GM13976 (cell line): ENCODE results near the gene MYO3A.

Experiments used
- DNase-seq: peaks from one replicate; pipeline ENCODE4 v3.0.0; 2012; ENCODE audit warnings: low spot score
- CTCF ChIP-seq: IDR thresholded peaks from 2 replicates; pipeline ENCODE4 v1.5.1; 2012; ENCODE audit warnings: borderline replicate concordance, mild to moderate bottlenecking; ENCODE audit not compliant: insufficient read depth; ENCODE audit errors: extremely low read depth, missing control alignments, control extremely low read depth
- in situ Hi-C: fragments of 300-500 bp; cut with MboI; formaldehyde crosslinking; loops from one replicate; pipeline ENCODE4 v1.12.0; 2022; ENCODE audit warnings: low sequenced_read_pairs, mixed read lengths, inconsistent platforms; ENCODE audit not compliant: unreplicated experiment

The MYO3A gene

GRCh38 chr10:26177341-26177740, 243.3 kb downstream of the MYO3A start:
- in situ Hi-C loops, result no loop called here
- no peak for DNase-seq

GRCh38 chr10:26194275-26194674, 260.2 kb downstream of the MYO3A start:
- DNase-seq, result no peak
- in situ Hi-C loops, result no loop called here
- no peak for TF ChIP-seq CTCF

More at GRCh38 chr10:26177341-26177740, 243.3 kb downstream of the MYO3A start:
- no peak for TF ChIP-seq CTCF

- TF ChIP-seq CTCF, result no peak
- in situ Hi-C loops, result no loop called here
- no peak for DNase-seq
These were observed 263.2 kb downstream of the MYO3A start for GRCh38 chr10:26197248-26197647.

GRCh38 chr10:26198119-26198518, 264.1 kb downstream of the MYO3A start:
- TF ChIP-seq CTCF, result no peak
- in situ Hi-C loops, result no loop called here
- DNase-seq, result no peak

GRCh38 chr10:26199841-26200240, 265.8 kb downstream of the MYO3A start:
- TF ChIP-seq CTCF, result no peak
- in situ Hi-C loops, result no loop called here
- no peak for DNase-seq

GRCh38 chr10:26205223-26205622, 271.2 kb downstream of the MYO3A start:
- TF ChIP-seq CTCF, result no peak
- DNase-seq, result no peak
- in situ Hi-C loops, result no loop called here
